MCF 10A (cell line): ENCODE measurements around the gene HMOX2. TPM values are rescaled to one million over a fixed set of nuclear protein-coding genes. Genes with fewer than 3 reads are reported as not detected.

Experiments
- BruUV-seq: library from RNA; stranded (reverse); fragments of 400-500 nt; replicated peaks from 2 replicates; lab custom pipeline; 2021; lab: Mats Ljungman, UMichigan
- CTCF ChIA-PET: fragments of 300-600 bp; sonication (Branson Sonifier 250); formaldehyde crosslinking; extraction: SDS; loops from one replicate; lab custom pipeline; 2021; ENCODE audit warnings: antibody characterized with exemption, inconsistent platforms; lab: Yijun Ruan, JAX
- POLR2A ChIA-PET: fragments of 300-600, 350-650 bp; sonication (Branson Sonifier 250); formaldehyde crosslinking; extraction: SDS; loops from one replicate; lab custom pipeline; 2020; ENCODE audit warnings: antibody characterized with exemption, inconsistent platforms; lab: Yijun Ruan, JAX
- DNase-seq: peaks from one replicate; pipeline ENCODE4 v3.0.0-alpha.2; 2018; ENCODE audit not compliant: unreplicated experiment
- H3K27ac Mint-ChIP-seq: one replicate; pipeline ENCODE4 v1.8.0; 2022; ENCODE audit warnings: mild to moderate bottlenecking, low read depth, mixed read lengths; ENCODE audit not compliant: unreplicated experiment
- H3K27me3 Mint-ChIP-seq: one replicate; pipeline ENCODE4 v1.8.0; 2022; ENCODE audit warnings: mixed read lengths; ENCODE audit not compliant: insufficient read depth, unreplicated experiment
- H3K36me3 Mint-ChIP-seq: one replicate; pipeline ENCODE4 v1.8.0; 2022; ENCODE audit warnings: mild to moderate bottlenecking, moderate library complexity, mixed read lengths; ENCODE audit not compliant: insufficient read depth, unreplicated experiment
- H3K4me1 Mint-ChIP-seq: one replicate; pipeline ENCODE4 v1.8.0; 2022; ENCODE audit warnings: mixed read lengths; ENCODE audit not compliant: insufficient read depth, unreplicated experiment
- H3K4me3 Mint-ChIP-seq: one replicate; pipeline ENCODE4 v1.8.0; 2022; ENCODE audit warnings: mild to moderate bottlenecking, moderate library complexity, mixed read lengths; ENCODE audit not compliant: unreplicated experiment
- H3K9me3 Mint-ChIP-seq: one replicate; pipeline ENCODE4 v1.8.0; 2022; ENCODE audit warnings: mixed read lengths; ENCODE audit not compliant: unreplicated experiment
- intact Hi-C: fragments of 100-400 bp; cut with micrococcal nuclease; formaldehyde crosslinking; loops from 2 replicates; pipeline ENCODE4 v1.14.1; 2022
- total RNA-seq: library from RNA; stranded (reverse); gene quantifications from 2 replicates; pipeline ENCODE4 v1.2.3, GENCODE V29; 2022
- TF ChIP-seq, protein P1 (sequence below): fragments of 200-600 bp; IDR thresholded peaks from one replicate; pipeline ENCODE4 v1.8.0; 2022; ENCODE audit warnings: antibody characterized with exemption, mild to moderate bottlenecking; ENCODE audit not compliant: unreplicated experiment

HMOX2 gene
- total RNA-seq, 1 experiment from 2014 or later: 65.6 TPM

DNA sequence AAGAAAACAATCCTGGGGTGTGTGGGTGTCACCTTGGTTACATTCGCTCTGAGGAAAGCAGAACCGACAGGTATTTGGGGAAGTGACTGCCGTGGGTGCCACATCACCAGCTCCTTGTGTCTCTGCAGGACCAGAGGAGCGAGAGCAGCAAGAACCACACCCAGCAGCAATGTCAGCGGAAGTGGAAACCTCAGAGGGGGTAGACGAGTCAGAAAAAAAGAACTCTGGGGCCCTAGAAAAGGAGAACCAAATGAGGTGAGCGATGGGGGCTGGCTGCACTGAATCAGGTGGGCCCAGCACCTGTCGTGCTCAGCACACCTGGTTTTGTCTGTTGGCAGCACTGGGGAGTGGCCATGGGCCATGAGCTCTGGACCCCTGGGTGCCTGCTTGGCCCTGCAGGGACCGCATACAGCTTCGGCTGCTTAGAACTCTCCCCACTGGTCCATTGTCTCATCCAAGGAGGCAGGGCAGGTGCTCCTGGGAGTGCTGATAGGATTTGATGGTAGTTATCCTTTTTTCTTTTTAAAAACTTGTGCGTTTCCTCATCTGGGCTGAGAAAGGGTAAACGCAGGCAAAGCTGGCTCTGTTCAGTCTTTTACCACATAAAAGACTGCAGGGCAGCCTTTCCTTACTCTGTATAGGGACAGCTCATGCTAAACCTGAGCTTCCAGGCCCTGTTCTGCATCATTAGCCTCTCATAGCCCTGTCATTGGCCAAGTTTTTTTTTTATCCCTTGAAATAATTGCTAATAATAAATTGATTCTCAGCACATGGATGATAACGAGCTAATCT lies 29.4 kb downstream of the HMOX2 start:
- no peak overlapping the region for H3K4me3 Mint-ChIP-seq
- H3K36me3 Mint-ChIP-seq: peaks cover 22% of the 10 kb centered on the region
- TF ChIP-seq, protein P1, sequence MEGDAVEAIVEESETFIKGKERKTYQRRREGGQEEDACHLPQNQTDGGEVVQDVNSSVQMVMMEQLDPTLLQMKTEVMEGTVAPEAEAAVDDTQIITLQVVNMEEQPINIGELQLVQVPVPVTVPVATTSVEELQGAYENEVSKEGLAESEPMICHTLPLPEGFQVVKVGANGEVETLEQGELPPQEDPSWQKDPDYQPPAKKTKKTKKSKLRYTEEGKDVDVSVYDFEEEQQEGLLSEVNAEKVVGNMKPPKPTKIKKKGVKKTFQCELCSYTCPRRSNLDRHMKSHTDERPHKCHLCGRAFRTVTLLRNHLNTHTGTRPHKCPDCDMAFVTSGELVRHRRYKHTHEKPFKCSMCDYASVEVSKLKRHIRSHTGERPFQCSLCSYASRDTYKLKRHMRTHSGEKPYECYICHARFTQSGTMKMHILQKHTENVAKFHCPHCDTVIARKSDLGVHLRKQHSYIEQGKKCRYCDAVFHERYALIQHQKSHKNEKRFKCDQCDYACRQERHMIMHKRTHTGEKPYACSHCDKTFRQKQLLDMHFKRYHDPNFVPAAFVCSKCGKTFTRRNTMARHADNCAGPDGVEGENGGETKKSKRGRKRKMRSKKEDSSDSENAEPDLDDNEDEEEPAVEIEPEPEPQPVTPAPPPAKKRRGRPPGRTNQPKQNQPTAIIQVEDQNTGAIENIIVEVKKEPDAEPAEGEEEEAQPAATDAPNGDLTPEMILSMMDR: no peak
- BruUV-seq: no TSS peak
- H3K4me1 Mint-ChIP-seq: peaks cover 8% of the 10 kb centered on the region
- no peaks in the 10 kb centered on the region for H3K27me3 Mint-ChIP-seq
- no peak for DNase-seq
- ChIA-PET CTCF (interaction anchor here (0.6 to 8.9 kb wide), 28 partner anchors 9 to 473 kb away, joined by 3 to 100 read pairs (median 5); partner anchors contain the start of genes C16orf96, HMOX2 and MGRN1), POLR2A (interaction anchor here (0.5 to 0.8 kb wide), 3 partner anchors 23 to 51 kb away, joined by 3 to 4 read pairs (median 4); partner anchors contain the start of gene C16orf96)
- H3K27ac Mint-ChIP-seq: no peak overlapping the region
- no peaks in the 10 kb centered on the region for H3K9me3 Mint-ChIP-seq
- intact Hi-C loops: loop anchor here (1.0 kb wide), 3 partner anchors 43 to 111 kb away; no protein-coding TSS in a partner anchor

DNA sequence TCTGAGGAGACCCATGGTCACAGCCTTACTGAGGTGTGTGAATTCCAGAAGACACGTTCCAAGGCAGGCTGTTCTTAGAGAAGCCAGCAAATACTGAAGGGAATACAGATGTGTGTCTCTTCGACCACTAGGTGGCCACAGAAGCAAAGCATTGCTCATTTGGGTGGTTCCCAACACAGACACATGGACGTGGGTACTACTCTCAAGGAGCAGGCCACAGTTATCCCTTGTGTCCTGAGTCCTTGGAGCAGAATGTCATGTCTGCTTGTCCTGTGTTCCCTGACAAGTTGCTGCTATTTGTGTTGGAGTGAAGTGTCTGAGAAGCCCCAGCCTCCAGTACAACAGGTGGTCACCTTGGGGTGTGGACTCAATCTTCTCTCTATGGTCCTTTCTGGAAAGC lies 30.3 kb downstream of the HMOX2 start:
- intact Hi-C loops: loop anchor here (1.0 kb wide), 3 partner anchors 42 to 110 kb away; no protein-coding TSS in a partner anchor
- Mint-ChIP-seq H3K4me1 (no peaks in the 10 kb centered on the region), H3K4me3 (no peak overlapping the region), H3K36me3 (peaks cover 22% of the 10 kb centered on the region), H3K27ac (no peak overlapping the region), H3K9me3 (no peaks in the 10 kb centered on the region), H3K27me3 (no peaks in the 10 kb centered on the region)
- BruUV-seq: no TSS peak
- DNase-seq: peak; percentile 74
- TF ChIP-seq, protein P1: peak; percentile 73
- ChIA-PET CTCF (interaction anchor here (0.6 to 8.9 kb wide), 36 partner anchors 9 to 523 kb away, joined by 3 to 100 read pairs (median 5); partner anchors contain the start of genes C16orf96, HMOX2 and MGRN1), POLR2A (interaction anchor here (0.8 to 1.4 kb wide), 2 partner anchors 29 to 174 kb away, joined by 3 to 4 read pairs; no protein-coding TSS in a partner anchor)

DNA sequence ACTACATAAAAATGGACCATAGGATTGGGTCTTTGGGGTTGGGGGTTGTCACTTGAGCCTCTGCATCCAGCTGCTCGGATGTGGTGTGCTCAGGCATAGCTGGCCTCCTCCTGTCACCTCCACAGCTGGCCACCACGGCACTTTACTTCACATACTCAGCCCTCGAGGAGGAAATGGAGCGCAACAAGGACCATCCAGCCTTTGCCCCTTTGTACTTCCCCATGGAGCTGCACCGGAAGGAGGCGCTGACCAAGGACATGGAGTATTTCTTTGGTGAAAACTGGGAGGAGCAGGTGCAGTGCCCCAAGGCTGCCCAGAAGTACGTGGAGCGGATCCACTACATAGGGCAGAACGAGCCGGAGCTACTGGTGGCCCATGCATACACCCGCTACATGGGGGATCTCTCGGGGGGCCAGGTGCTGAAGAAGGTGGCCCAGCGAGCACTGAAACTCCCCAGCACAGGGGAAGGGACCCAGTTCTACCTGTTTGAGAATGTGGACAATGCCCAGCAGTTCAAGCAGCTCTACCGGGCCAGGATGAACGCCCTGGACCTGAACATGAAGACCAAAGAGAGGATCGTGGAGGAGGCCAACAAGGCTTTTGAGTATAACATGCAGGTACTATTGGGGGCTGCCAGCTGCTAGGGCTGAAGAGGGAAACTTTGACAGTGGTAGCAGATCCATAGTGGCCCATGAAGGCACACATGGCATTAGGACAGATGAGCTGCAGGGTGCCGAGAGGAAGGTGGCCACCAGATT lies 31.6 kb downstream of the HMOX2 start:
- no TSS peak for BruUV-seq
- no peaks in the 10 kb centered on the region for H3K4me1 Mint-ChIP-seq
- no peaks in the 10 kb centered on the region for H3K27me3 Mint-ChIP-seq
- H3K27ac Mint-ChIP-seq: peak overlapping the region; percentile 57
- H3K4me3 Mint-ChIP-seq: no peak overlapping the region
- intact Hi-C loops: no loop called here
- ChIA-PET CTCF (interaction anchor here (0.5 to 8.9 kb wide), 25 partner anchors 9 to 219 kb away, joined by 3 to 100 read pairs (median 4); partner anchors contain the start of genes C16orf96 and MGRN1), POLR2A (interaction anchor here (0.6 to 1.4 kb wide), 4 partner anchors 99 to 284 kb away, joined by 3 to 4 read pairs (median 3); partner anchors contain the start of gene UBALD1)
- H3K9me3 Mint-ChIP-seq: no peaks in the 10 kb centered on the region
- peaks cover 32% of the 10 kb centered on the region for H3K36me3 Mint-ChIP-seq
- TF ChIP-seq, protein P1: no peak
- no peak for DNase-seq
